ENCODE results near the gene PLS3. TPM values are rescaled to one million over a fixed set of nuclear protein-coding genes. Genes with fewer than 3 reads are reported as not detected.
A peak's percentile ranks its signal among the peaks of the same experiment; 100 is the strongest.

PLS3 gene
- total RNA-seq, 1 experiment from 2014 or later, result 88.2 TPM

DNA sequence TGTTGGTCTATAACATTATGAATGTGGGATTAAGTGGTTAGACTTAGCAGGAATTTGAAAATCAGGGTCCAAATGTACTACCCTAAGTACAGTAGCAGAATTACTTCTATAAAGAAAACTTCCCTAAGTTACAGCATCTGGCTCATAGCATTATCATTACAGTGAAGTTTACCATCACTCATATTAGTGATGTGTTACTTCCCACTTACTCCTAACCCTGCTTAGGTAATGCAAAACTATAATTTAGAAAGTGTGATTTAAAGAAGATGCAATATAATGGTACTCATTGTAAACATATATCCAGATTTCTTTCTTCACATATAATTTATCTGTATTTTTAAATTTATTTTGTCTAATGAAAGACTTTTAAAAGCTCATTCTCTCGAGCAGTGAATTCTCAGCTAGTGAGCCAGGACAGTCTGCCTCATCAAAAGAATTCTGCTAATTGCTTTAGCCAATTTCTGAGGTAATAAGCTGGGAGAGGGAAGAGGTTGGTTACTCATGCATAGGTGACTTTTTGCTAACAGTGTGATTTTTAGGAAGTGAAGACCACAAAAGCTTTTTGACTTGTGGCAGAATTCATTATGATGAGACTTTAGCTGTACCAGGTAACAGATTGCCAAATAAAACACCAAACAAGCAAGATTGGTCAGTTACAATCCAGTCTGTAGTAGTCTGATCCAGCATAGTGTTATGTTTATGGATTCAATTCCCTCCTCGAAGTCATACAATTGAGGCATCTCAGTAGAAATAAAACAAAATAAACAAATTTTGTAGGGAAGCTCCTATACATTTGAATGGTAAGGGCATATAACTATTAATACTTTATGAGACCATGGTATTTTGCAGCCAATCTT, 21.0 kb downstream of the PLS3 start:
- BruUV-seq (replicated peaks), result no TSS peak
- Histone ChIP-seq H3K4me1 (ENCODE audit: insufficient read depth, low read length, poor library complexity, severe bottlenecking) (peaks cover 41% of the 10 kb centered on the region), H3K27me3 (replicated peaks; ENCODE audit: insufficient read depth, low read depth, low read length, poor library complexity) (peaks cover 33% of the 10 kb centered on the region), H3K36me3 (ENCODE audit: insufficient read depth, low read length, poor library complexity, severe bottlenecking) (no peaks in the 10 kb centered on the region), H3K27ac (ENCODE audit: low read depth, low read length, poor library complexity, severe bottlenecking) (no peak overlapping the region), H3K4me3 (ENCODE audit: low read depth, low read length, poor library complexity, severe bottlenecking) (no peak overlapping the region), H3K9me3 (ENCODE audit: low read depth, low read length, poor library complexity, severe bottlenecking) (no peaks in the 10 kb centered on the region)
- CTCF ChIA-PET, result no interaction called here
- POLR2A ChIA-PET (ENCODE audit: low non-redundant PET), result no interaction called here
- TF ChIP-seq EZH2 (IDR thresholded peaks at IDR 0.05; ENCODE audit: borderline replicate concordance, low read depth, low read length, poor library complexity, severe bottlenecking), result no peak
- TF ChIP-seq, protein P1, sequence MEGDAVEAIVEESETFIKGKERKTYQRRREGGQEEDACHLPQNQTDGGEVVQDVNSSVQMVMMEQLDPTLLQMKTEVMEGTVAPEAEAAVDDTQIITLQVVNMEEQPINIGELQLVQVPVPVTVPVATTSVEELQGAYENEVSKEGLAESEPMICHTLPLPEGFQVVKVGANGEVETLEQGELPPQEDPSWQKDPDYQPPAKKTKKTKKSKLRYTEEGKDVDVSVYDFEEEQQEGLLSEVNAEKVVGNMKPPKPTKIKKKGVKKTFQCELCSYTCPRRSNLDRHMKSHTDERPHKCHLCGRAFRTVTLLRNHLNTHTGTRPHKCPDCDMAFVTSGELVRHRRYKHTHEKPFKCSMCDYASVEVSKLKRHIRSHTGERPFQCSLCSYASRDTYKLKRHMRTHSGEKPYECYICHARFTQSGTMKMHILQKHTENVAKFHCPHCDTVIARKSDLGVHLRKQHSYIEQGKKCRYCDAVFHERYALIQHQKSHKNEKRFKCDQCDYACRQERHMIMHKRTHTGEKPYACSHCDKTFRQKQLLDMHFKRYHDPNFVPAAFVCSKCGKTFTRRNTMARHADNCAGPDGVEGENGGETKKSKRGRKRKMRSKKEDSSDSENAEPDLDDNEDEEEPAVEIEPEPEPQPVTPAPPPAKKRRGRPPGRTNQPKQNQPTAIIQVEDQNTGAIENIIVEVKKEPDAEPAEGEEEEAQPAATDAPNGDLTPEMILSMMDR (conservative IDR thresholded peaks at IDR 0.05; ENCODE audit: low read depth, low read length), result no peak
- no peak for DNase-seq (ENCODE audit: low spot score)
- intact Hi-C loops (cut with micrococcal nuclease; ENCODE audit: unreplicated experiment), result no loop called here

- no peak for TF ChIP-seq EZH2 (IDR thresholded peaks at IDR 0.05; ENCODE audit: borderline replicate concordance, low read depth, low read length, poor library complexity, severe bottlenecking)
- TF ChIP-seq, protein P1 (conservative IDR thresholded peaks at IDR 0.05; ENCODE audit: low read depth, low read length), result no peak
- H3K9me3 ChIP-seq (ENCODE audit: low read depth, low read length, poor library complexity, severe bottlenecking), result no peaks in the 10 kb centered on the region
- intact Hi-C loops (cut with micrococcal nuclease; ENCODE audit: unreplicated experiment), result no loop called here
- ChIA-PET POLR2A (ENCODE audit: low non-redundant PET) (no interaction called here), CTCF (no interaction called here)
- H3K27me3 ChIP-seq (replicated peaks; ENCODE audit: insufficient read depth, low read depth, low read length, poor library complexity), result peaks cover 33% of the 10 kb centered on the region
- no peaks in the 10 kb centered on the region for H3K36me3 ChIP-seq (ENCODE audit: insufficient read depth, low read length, poor library complexity, severe bottlenecking)
- BruUV-seq (replicated peaks), result no TSS peak
- no peak overlapping the region for H3K4me3 ChIP-seq (ENCODE audit: low read depth, low read length, poor library complexity, severe bottlenecking)
- peaks cover 41% of the 10 kb centered on the region for H3K4me1 ChIP-seq (ENCODE audit: insufficient read depth, low read length, poor library complexity, severe bottlenecking)
- no peak for DNase-seq (ENCODE audit: low spot score)
- no peak overlapping the region for H3K27ac ChIP-seq (ENCODE audit: low read depth, low read length, poor library complexity, severe bottlenecking)
These were observed 21.9 kb downstream of the PLS3 start for GRCh38 chrX:115582616-115583495.

DNA sequence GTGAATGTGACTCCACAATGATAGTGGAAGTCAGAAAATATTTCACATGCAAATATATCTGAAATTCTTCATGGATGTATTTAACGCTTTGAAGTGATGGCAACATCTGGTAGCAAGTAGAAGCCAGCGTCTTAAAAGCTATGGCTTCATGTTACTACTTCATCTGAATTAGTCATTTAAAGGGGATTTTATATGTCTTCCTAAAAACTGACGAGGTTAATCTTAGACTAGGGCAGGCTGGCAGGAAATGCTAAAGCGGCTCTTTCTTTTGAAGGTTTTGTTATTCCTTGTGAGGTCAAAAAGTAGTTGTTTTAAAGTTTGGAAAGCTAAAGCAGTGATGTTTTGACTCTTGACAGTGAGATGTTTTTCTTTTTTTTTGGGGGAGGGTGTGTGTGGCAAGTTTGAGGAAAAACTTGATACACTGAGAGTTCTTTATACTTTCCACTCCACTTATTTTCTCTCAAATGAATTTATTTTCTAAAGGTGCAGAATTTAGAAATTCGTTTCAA, 22.6 kb downstream of the PLS3 start:
- ChIA-PET POLR2A (ENCODE audit: low non-redundant PET) (no interaction called here), CTCF (no interaction called here)
- peak; percentile 31 for DNase-seq (ENCODE audit: low spot score)
- Histone ChIP-seq H3K9me3 (ENCODE audit: low read depth, low read length, poor library complexity, severe bottlenecking) (no peaks in the 10 kb centered on the region), H3K4me3 (ENCODE audit: low read depth, low read length, poor library complexity, severe bottlenecking) (no peak overlapping the region), H3K36me3 (ENCODE audit: insufficient read depth, low read length, poor library complexity, severe bottlenecking) (no peaks in the 10 kb centered on the region), H3K27me3 (replicated peaks; ENCODE audit: insufficient read depth, low read depth, low read length, poor library complexity) (peaks cover 33% of the 10 kb centered on the region), H3K27ac (ENCODE audit: low read depth, low read length, poor library complexity, severe bottlenecking) (no peak overlapping the region), H3K4me1 (ENCODE audit: insufficient read depth, low read length, poor library complexity, severe bottlenecking) (peaks cover 41% of the 10 kb centered on the region)
- TF ChIP-seq, protein P1 (conservative IDR thresholded peaks at IDR 0.05; ENCODE audit: low read depth, low read length), result no peak
- TF ChIP-seq EZH2 (IDR thresholded peaks at IDR 0.05; ENCODE audit: borderline replicate concordance, low read depth, low read length, poor library complexity, severe bottlenecking), result no peak
- BruUV-seq (replicated peaks), result no TSS peak
- intact Hi-C loops (cut with micrococcal nuclease; ENCODE audit: unreplicated experiment), result no loop called here

Measured in A673 (cell line).